Lower lobe of right lung (tissue), 2 donors: Measurements from ENCODE around the gene OCSTAMP. TPM values are rescaled to one million over a fixed set of nuclear protein-coding genes. Genes with fewer than 3 reads are reported as not detected.

Source experiments
- ATAC-seq, 2 donors: fragments of 200-7000 bp; cut with Tn5 transposase; one replicate each; pipeline ENCODE4 v1.9.1; 2020 to 2022; ENCODE audit warnings: mild to moderate bottlenecking in 2 of 2, moderate library complexity in 2 of 2
- DNase-seq: peaks from one replicate; pipeline ENCODE4 v3.0.0-alpha.2; 2020
- H3K27ac ChIP-seq: fragments of 200-600 bp; one replicate; pipeline ENCODE4 v1.8.0; 2022
- H3K27me3 ChIP-seq: fragments of 200-600 bp; one replicate; pipeline ENCODE4 v1.8.0; 2022; ENCODE audit warnings: low read depth
- H3K36me3 ChIP-seq: fragments of 200-600 bp; one replicate; pipeline ENCODE4 v1.8.0; 2022; ENCODE audit warnings: mild to moderate bottlenecking
- H3K4me1 ChIP-seq: fragments of 200-600 bp; one replicate; pipeline ENCODE4 v1.8.0; 2022
- H3K4me3 ChIP-seq: fragments of 200-600 bp; one replicate; pipeline ENCODE4 v1.8.0; 2022; ENCODE audit warnings: mild to moderate bottlenecking
- H3K9me3 ChIP-seq: fragments of 200-600 bp; one replicate; pipeline ENCODE4 v1.8.0; 2022
- intact Hi-C: fragments of 100-400 bp; cut with DNase I; formaldehyde crosslinking; loops from one replicate; pipeline ENCODE4 v1.11.0; 2022
- total RNA-seq: library from RNA; stranded (reverse); fragmentation: NEBNext Ultra II Directional; extraction: Animal tissue kit (Norgen Biotek cat#: 25700); gene quantifications from one replicate; pipeline ENCODE4 v1.2.1, GENCODE V29; 2021
- TF ChIP-seq, protein P1 (sequence below): fragments of 200-600 bp; IDR thresholded peaks from one replicate; pipeline ENCODE4 v1.8.0; 2022; ENCODE audit warnings: antibody characterized with exemption, mild to moderate bottlenecking
- donor health status: DM: no; HTN: yes; CAD: no; lungs with severe emphysema.

The OCSTAMP gene
- total RNA-seq, 1 donor from 2014 or later = not detected

DNA sequence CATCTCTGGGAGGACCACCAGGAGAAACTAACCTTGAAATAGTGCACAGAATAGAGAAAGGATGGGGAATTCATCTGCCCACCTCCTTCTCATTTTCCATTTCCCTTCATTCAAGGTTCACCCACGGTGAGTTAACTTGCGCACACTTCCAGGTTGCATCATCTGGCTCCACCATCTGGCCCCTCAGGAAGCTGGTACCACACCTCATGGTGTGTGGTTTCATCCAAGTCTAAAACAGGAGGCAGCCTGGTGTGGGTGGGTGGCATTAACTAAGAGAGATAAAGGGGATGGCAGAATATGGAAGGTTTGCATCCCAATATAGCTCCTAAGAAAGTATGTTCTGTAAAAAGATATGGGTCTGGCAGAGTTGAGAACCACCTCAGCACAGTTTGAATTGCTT, 40.9 kb downstream of the OCSTAMP start:
- H3K9me3 ChIP-seq = no peaks in the 10 kb centered on the region
- no peak overlapping the region for H3K27ac ChIP-seq
- no peaks in the 10 kb centered on the region for H3K4me1 ChIP-seq
- no peaks in the 10 kb centered on the region for H3K36me3 ChIP-seq
- TF ChIP-seq, protein P1, sequence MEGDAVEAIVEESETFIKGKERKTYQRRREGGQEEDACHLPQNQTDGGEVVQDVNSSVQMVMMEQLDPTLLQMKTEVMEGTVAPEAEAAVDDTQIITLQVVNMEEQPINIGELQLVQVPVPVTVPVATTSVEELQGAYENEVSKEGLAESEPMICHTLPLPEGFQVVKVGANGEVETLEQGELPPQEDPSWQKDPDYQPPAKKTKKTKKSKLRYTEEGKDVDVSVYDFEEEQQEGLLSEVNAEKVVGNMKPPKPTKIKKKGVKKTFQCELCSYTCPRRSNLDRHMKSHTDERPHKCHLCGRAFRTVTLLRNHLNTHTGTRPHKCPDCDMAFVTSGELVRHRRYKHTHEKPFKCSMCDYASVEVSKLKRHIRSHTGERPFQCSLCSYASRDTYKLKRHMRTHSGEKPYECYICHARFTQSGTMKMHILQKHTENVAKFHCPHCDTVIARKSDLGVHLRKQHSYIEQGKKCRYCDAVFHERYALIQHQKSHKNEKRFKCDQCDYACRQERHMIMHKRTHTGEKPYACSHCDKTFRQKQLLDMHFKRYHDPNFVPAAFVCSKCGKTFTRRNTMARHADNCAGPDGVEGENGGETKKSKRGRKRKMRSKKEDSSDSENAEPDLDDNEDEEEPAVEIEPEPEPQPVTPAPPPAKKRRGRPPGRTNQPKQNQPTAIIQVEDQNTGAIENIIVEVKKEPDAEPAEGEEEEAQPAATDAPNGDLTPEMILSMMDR = no peak
- H3K4me3 ChIP-seq = no peak overlapping the region
- intact Hi-C loops = no loop called here
- no peak for DNase-seq
- H3K27me3 ChIP-seq = peaks cover under 1% of the 10 kb centered on the region
- ATAC-seq = no peak

GRCh38 chr20:46507760-46508407, 42.6 kb downstream of the OCSTAMP start:
- H3K27ac ChIP-seq = no peak overlapping the region
- TF ChIP-seq, protein P1 = no peak

GRCh38 chr20:46505506-46505905, 44.9 kb downstream of the OCSTAMP start:
- intact Hi-C loops = no loop called here

More at GRCh38 chr20:46507760-46508407, 42.6 kb downstream of the OCSTAMP start:
- H3K9me3 ChIP-seq = no peaks in the 10 kb centered on the region
- ATAC-seq (no peak), DNase-seq (no peak)
- H3K27me3 ChIP-seq = no peaks in the 10 kb centered on the region
- no peaks in the 10 kb centered on the region for H3K4me1 ChIP-seq
- H3K4me3 ChIP-seq = no peak overlapping the region
- intact Hi-C loops = no loop called here
- H3K36me3 ChIP-seq = no peaks in the 10 kb centered on the region

GRCh38 chr20:46501961-46502360, 48.5 kb downstream of the OCSTAMP start:
- TF ChIP-seq, protein P1 = no peak
- no peak overlapping the region for H3K27ac ChIP-seq
- ATAC-seq (no peak), DNase-seq (no peak)
- H3K9me3 ChIP-seq = peaks cover 28% of the 10 kb centered on the region
- no peaks in the 10 kb centered on the region for H3K4me1 ChIP-seq
- no peak overlapping the region for H3K4me3 ChIP-seq
- H3K36me3 ChIP-seq = no peaks in the 10 kb centered on the region
- intact Hi-C loops = no loop called here
- H3K27me3 ChIP-seq = no peaks in the 10 kb centered on the region

More at GRCh38 chr20:46505506-46505905, 44.9 kb downstream of the OCSTAMP start:
- H3K36me3 ChIP-seq = no peaks in the 10 kb centered on the region
- no peak overlapping the region for H3K27ac ChIP-seq
- DNase-seq (no peak), ATAC-seq (no peak)
- H3K4me3 ChIP-seq = no peak overlapping the region
- H3K27me3 ChIP-seq = no peaks in the 10 kb centered on the region
- TF ChIP-seq, protein P1 = no peak
- no peaks in the 10 kb centered on the region for H3K4me1 ChIP-seq
- H3K9me3 ChIP-seq = peaks cover 24% of the 10 kb centered on the region

DNA sequence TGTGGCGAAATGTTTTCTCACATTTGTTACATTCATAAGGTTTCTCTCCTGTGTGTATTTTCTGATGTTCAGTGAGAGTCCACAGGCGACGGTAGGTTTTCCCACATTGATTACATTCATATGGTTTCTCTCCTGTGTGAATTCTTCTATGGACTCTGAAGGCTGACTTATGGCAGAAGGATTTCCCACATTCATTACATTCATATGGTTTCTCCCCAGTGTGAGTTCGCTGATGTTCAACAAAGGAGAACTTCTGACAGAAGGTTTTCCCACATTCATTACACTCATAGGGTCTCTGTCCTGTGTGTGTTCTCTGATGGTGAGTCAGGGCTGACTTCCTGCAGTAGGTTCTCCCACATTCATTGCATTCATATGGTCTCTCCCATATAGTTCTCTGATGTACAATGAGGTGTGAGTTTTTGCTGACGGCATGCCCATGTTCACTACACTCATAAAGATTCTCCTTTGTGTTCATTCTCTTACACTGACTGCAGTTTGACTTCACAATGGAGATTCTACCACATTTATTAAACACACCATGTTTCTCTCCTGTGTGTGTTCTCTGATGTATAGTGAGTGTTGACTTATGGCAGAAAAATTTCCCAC, 49.0 kb downstream of the OCSTAMP start:
- intact Hi-C loops = no loop called here
- no peaks in the 10 kb centered on the region for H3K27me3 ChIP-seq
- H3K27ac ChIP-seq = no peak overlapping the region
- H3K9me3 ChIP-seq = peaks cover 28% of the 10 kb centered on the region
- no peak overlapping the region for H3K4me3 ChIP-seq
- TF ChIP-seq, protein P1 = no peak
- ATAC-seq = no peak
- H3K4me1 ChIP-seq = no peaks in the 10 kb centered on the region
- no peaks in the 10 kb centered on the region for H3K36me3 ChIP-seq
- DNase-seq = no peak
